HEK293 (cell line): ENCODE data around the gene ASCC2.

Experiments used
- CTCF ChIA-PET: fragments of 350-600 bp; formaldehyde crosslinking; extraction: SDS; loops from one replicate; lab custom pipeline; 2021; ENCODE audit warnings: antibody characterized with exemption; lab: Yijun Ruan, JAX
- POLR2A ChIA-PET: fragments of 300-600 bp; formaldehyde crosslinking; extraction: SDS; loops from one replicate; lab custom pipeline; 2020; ENCODE audit warnings: antibody characterized with exemption, inconsistent platforms; lab: Yijun Ruan, JAX
- H3K27ac ChIP-seq: fragments of 200-500 bp; sonication (Bioruptor generic); 2 replicates; pipeline ENCODE4 v1.5.1; 2014; ENCODE audit warnings: low read depth, low read length, control low read depth, inconsistent platforms; ENCODE audit errors: extremely low read depth
- H3K36me3 ChIP-seq, 2 experiments: fragments of 200-500 bp in 1 of 2; sonication (Bioruptor generic) in 1 of 2; 1 replicate in 1 of 2; 2 replicates in 1 of 2; pipeline ENCODE4 v1.5.1; 2014 to 2017; ENCODE audit warnings: inconsistent platforms in 2 of 2, low read length in 2 of 2; ENCODE audit not compliant: control insufficient read depth in 2 of 2, insufficient read depth in 1 of 2
- H3K4me1 ChIP-seq: fragments of 200-500 bp; sonication (Bioruptor generic); 2 replicates; pipeline ENCODE4 v1.5.1; 2014; ENCODE audit warnings: mild to moderate bottlenecking, low read length, inconsistent platforms; ENCODE audit not compliant: control insufficient read depth, insufficient read depth
- H3K4me3 ChIP-seq: 2 replicates; pipeline ENCODE4 v1.5.1; 2011; ENCODE audit warnings: low read depth, mild to moderate bottlenecking, control low read depth, low read length, moderate library complexity
- H3K9me3 ChIP-seq: fragments of 200-500 bp; sonication (Bioruptor generic); 2 replicates; pipeline ENCODE4 v1.5.1; 2014; ENCODE audit warnings: low read depth, low read length, inconsistent platforms; ENCODE audit not compliant: control insufficient read depth, insufficient read depth
- EGR2 ChIP-seq: fragments of 450-650 bp; formaldehyde crosslinking; IDR thresholded peaks from 2 replicates; pipeline ENCODE4 v1.5.1; 2016; ENCODE audit warnings: low read depth, missing biosample characterization, missing genetic modification characterization
- FEZF1 ChIP-seq: fragments of 450-650 bp; formaldehyde crosslinking; IDR thresholded peaks from 2 replicates; pipeline ENCODE4 v1.5.1; 2016; ENCODE audit warnings: missing biosample characterization, missing genetic modification characterization
- GLIS1 ChIP-seq: fragments of 450-650 bp; formaldehyde crosslinking; IDR thresholded peaks from 2 replicates; pipeline ENCODE4 v1.5.1; 2016; ENCODE audit warnings: missing biosample characterization, missing genetic modification characterization
- KLF1 ChIP-seq: fragments of 450-650 bp; formaldehyde crosslinking; IDR thresholded peaks from 2 replicates; pipeline ENCODE4 v1.5.1; 2016; ENCODE audit warnings: missing biosample characterization, missing genetic modification characterization
- KLF10 ChIP-seq: fragments of 450-650 bp; IDR thresholded peaks from 2 replicates; pipeline ENCODE4 v1.5.1; 2018; ENCODE audit warnings: missing biosample characterization, mild to moderate bottlenecking, missing genetic modification characterization
- SCRT1 ChIP-seq: fragments of 450-650 bp; formaldehyde crosslinking; IDR thresholded peaks from 2 replicates; pipeline ENCODE4 v1.5.1; 2016; ENCODE audit warnings: missing biosample characterization, missing genetic modification characterization, borderline replicate concordance
- TCF7L2 ChIP-seq: IDR thresholded peaks from 2 replicates; pipeline ENCODE4 v1.6.1; 2011; ENCODE audit warnings: low read depth, mild to moderate bottlenecking, inconsistent platforms, low read length, moderate library complexity, borderline replicate concordance
- TRIM28 ChIP-seq: IDR thresholded peaks from 2 replicates; pipeline ENCODE4 v1.6.1; 2011; ENCODE audit warnings: low read length, control low read depth, borderline replicate concordance
- ZBTB17 ChIP-seq: fragments of 450-650 bp; formaldehyde crosslinking; IDR thresholded peaks from 2 replicates; pipeline ENCODE4 v1.5.1; 2016; ENCODE audit warnings: missing biosample characterization, missing genetic modification characterization
- ZBTB21 ChIP-seq: fragments of 450-650 bp; formaldehyde crosslinking; IDR thresholded peaks from 2 replicates; pipeline ENCODE4 v1.5.1; 2017; ENCODE audit warnings: missing biosample characterization, missing genetic modification characterization
- ZFP37 ChIP-seq: fragments of 450-650 bp; formaldehyde crosslinking; IDR thresholded peaks from 2 replicates; pipeline ENCODE4 v1.5.1; 2016; ENCODE audit warnings: missing biosample characterization, missing genetic modification characterization
- ZFP41 ChIP-seq: fragments of 450-650 bp; formaldehyde crosslinking; IDR thresholded peaks from 2 replicates; pipeline ENCODE4 v1.5.1; 2016; ENCODE audit warnings: missing biosample characterization, missing genetic modification characterization, borderline replicate concordance
- ZNF138 ChIP-seq: fragments of 450-650 bp; formaldehyde crosslinking; IDR thresholded peaks from 2 replicates; pipeline ENCODE4 v1.5.1; 2016; ENCODE audit warnings: missing biosample characterization, missing genetic modification characterization, borderline replicate concordance
- ZNF16 ChIP-seq: fragments of 450-650 bp; formaldehyde crosslinking; IDR thresholded peaks from 2 replicates; pipeline ENCODE4 v1.5.1; 2016; ENCODE audit warnings: low read depth, missing biosample characterization, missing genetic modification characterization
- ZNF19 ChIP-seq: fragments of 450-650 bp; formaldehyde crosslinking; IDR thresholded peaks from 2 replicates; pipeline ENCODE4; 2016; ENCODE audit warnings: missing biosample characterization, missing genetic modification characterization, low read depth
- ZNF202 ChIP-seq: fragments of 450-650 bp; formaldehyde crosslinking; IDR thresholded peaks from 2 replicates; pipeline ENCODE4 v1.5.1; 2016; ENCODE audit warnings: missing biosample characterization, missing genetic modification characterization, borderline replicate concordance
- ZNF239 ChIP-seq: fragments of 450-650 bp; formaldehyde crosslinking; IDR thresholded peaks from 2 replicates; pipeline ENCODE4 v1.5.1; 2016; ENCODE audit warnings: missing biosample characterization, missing genetic modification characterization
- ZNF324 ChIP-seq: fragments of 450-650 bp; formaldehyde crosslinking; IDR thresholded peaks from 2 replicates; pipeline ENCODE4 v1.5.1; 2016; ENCODE audit warnings: missing biosample characterization, missing genetic modification characterization
- ZNF335 ChIP-seq: fragments of 450-650 bp; formaldehyde crosslinking; conservative IDR thresholded peaks from 2 replicates; pipeline ENCODE4 v1.5.1; 2016; ENCODE audit warnings: missing biosample characterization, missing genetic modification characterization
- ZNF366 ChIP-seq: fragments of 450-650 bp; formaldehyde crosslinking; conservative IDR thresholded peaks from 2 replicates; pipeline ENCODE4 v1.5.1; 2016; ENCODE audit warnings: missing biosample characterization, missing genetic modification characterization
- ZNF561 ChIP-seq: fragments of 450-650 bp; IDR thresholded peaks from 2 replicates; pipeline ENCODE4 v1.5.1; 2018; ENCODE audit warnings: missing biosample characterization, missing genetic modification characterization, borderline replicate concordance
- ZNF600 ChIP-seq: fragments of 450-650 bp; formaldehyde crosslinking; IDR thresholded peaks from 2 replicates; pipeline ENCODE4 v1.5.1; 2016; ENCODE audit warnings: missing biosample characterization, missing genetic modification characterization
- ZNF704 ChIP-seq: fragments of 450-650 bp; formaldehyde crosslinking; IDR thresholded peaks from 2 replicates; pipeline ENCODE4 v1.5.1; 2016; ENCODE audit warnings: missing biosample characterization, missing genetic modification characterization
- ZNF707 ChIP-seq: fragments of 450-650 bp; formaldehyde crosslinking; IDR thresholded peaks from 2 replicates; pipeline ENCODE4 v1.5.1; 2016; ENCODE audit warnings: missing biosample characterization, missing genetic modification characterization
- ZNF785 ChIP-seq: fragments of 450-650 bp; formaldehyde crosslinking; IDR thresholded peaks from 2 replicates; pipeline ENCODE4 v1.5.1; 2016; ENCODE audit warnings: missing biosample characterization, missing genetic modification characterization

ASCC2 gene

GRCh38 chr22:29780748-29781676, 57.1 kb downstream of the ASCC2 start (continued):
- TF ChIP-seq ZNF704 (tag by site-specific recombination) = no peak
- no peak for TF ChIP-seq ZNF600 (tag by site-specific recombination)
- TF ChIP-seq ZNF16 (tag by site-specific recombination) = no peak
- TF ChIP-seq KLF10 (tag by site-specific recombination) = no peak
- peak; percentile 66 for TF ChIP-seq ZBTB17 (tag by site-specific recombination)
- no peak for TF ChIP-seq ZNF785 (tag by site-specific recombination)
- TF ChIP-seq ZNF707 (tag by site-specific recombination) = no peak
- no peak for TF ChIP-seq ZNF324 (tag by site-specific recombination)
- 0 out of 2 replicates have a peak, but pooled peaks have one; percentile 31 for TF ChIP-seq ZNF366 (tag by site-specific recombination)
- no peak for TF ChIP-seq ZFP37 (tag by site-specific recombination)
- no peak for TF ChIP-seq FEZF1 (tag by site-specific recombination)
- no peak for TF ChIP-seq ZNF202 (tag by site-specific recombination)
- TF ChIP-seq GLIS1 (tag by site-specific recombination) = peak; percentile 19; the same call in 1 of the 2 replicates
- 0 out of 2 replicates have a peak, but pooled peaks have one; percentile 27 for TF ChIP-seq ZNF335
- TF ChIP-seq ZNF561 (tag by site-specific recombination) = no peak
- TF ChIP-seq ZNF138 (tag by site-specific recombination) = no peak

GRCh38 chr22:29780220-29780619, 57.9 kb downstream of the ASCC2 start:
- TF ChIP-seq TRIM28 (no peak), ZNF16 (tag by site-specific recombination) (peak; percentile 60), ZBTB21 (tag by site-specific recombination) (no peak)

GRCh38 chr22:29773233-29773632, 64.8 kb downstream of the ASCC2 start:
- POLR2A ChIA-PET = interaction anchor here (0.6 to 1.1 kb wide), 3 partner anchors 49 to 891 kb away, joined by 3 read pairs; no protein-coding TSS in a partner anchor

More at GRCh38 chr22:29780220-29780619, 57.9 kb downstream of the ASCC2 start:
- no peaks in the 10 kb centered on the region for H3K9me3 ChIP-seq
- ChIA-PET CTCF (interaction anchor here (0.5 kb wide), 1 partner anchor 216 kb away, joined by 3 read pairs; no protein-coding TSS in a partner anchor), POLR2A (no interaction called here)
- H3K4me1 ChIP-seq = no peaks in the 10 kb centered on the region; the same call in 1 of the 2 replicates
- no peak overlapping the region for H3K4me3 ChIP-seq
- H3K27ac ChIP-seq = no peak overlapping the region
- no peaks in the 10 kb centered on the region for H3K36me3 ChIP-seq

More at GRCh38 chr22:29773233-29773632, 64.8 kb downstream of the ASCC2 start:
- no peaks in the 10 kb centered on the region for H3K4me1 ChIP-seq
- H3K9me3 ChIP-seq = no peaks in the 10 kb centered on the region
- no peak overlapping the region for H3K27ac ChIP-seq
- H3K4me3 ChIP-seq = no peak overlapping the region
- peaks cover 11 to 30% of the 10 kb centered on the region in 2 experiments for H3K36me3 ChIP-seq
- CTCF ChIA-PET = interaction anchor here (0.6 to 2.9 kb wide), 12 partner anchors 8 to 981 kb away, joined by 3 to 10 read pairs (median 4); no protein-coding TSS in a partner anchor
- TF ChIP-seq KLF1 (tag by site-specific recombination) (no peak), SCRT1 (tag by site-specific recombination) (no peak), ZNF239 (tag by site-specific recombination) (no peak), ZFP41 (tag by site-specific recombination) (no peak), EGR2 (tag by site-specific recombination) (no peak), ZNF19 (no peak), TCF7L2 (no peak)
